Inflammatory macrophage treated with lipopolysaccharide for 1 hour (primary cell): ENCODE data around the gene TRAF1.

Source experiments
- DNase-seq, 2 donors: peaks; one replicate each; pipeline ENCODE4 v3.0.0-alpha.2; 2020 to 2022

The TRAF1 gene

DNA sequence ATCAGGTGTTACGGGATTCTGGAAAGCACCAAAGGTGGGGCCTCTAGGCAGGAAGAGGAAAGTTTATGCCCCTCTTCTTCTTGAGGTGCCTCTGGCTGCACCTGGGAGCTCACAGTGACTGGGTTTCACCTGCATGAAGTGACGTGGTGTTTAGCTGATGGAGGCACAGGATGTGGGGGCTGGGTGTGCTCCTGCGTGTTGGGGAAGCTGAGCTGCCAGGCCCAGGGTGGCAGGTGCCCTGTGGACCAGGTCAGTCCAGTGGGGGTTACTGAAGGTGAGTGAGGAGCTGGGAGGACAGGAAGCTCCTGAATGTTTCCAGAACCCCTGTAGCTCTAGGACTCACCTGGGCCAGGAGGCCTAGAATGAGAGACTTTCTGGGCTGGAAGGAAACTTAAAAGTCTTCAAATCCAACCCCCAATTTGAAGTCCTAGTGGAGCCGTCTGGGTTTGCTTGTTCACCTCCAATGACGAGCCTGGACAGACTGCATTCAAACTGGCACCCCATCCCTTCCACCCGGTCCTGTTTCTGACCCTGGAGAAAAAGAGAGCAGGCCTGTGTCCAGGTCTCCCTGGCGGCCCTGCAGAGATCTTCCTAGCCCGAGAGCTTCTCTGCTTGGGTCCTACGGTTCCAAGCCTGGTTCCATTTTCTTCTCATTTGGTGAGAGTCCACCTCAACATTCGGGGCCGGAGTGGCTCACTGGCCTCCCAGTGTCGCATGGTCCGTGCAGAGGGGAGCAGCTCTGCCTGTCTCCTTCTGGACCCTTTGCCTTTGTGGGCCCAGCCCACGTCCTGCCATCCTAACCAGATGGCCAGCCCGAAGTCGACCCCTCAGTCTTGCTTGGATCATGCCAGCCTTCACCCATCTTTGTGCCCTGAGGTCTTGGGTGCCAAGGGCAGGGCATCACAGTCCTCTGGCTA, 22.3 kb downstream of the TRAF1 start:
- no peak for DNase-seq

DNA sequence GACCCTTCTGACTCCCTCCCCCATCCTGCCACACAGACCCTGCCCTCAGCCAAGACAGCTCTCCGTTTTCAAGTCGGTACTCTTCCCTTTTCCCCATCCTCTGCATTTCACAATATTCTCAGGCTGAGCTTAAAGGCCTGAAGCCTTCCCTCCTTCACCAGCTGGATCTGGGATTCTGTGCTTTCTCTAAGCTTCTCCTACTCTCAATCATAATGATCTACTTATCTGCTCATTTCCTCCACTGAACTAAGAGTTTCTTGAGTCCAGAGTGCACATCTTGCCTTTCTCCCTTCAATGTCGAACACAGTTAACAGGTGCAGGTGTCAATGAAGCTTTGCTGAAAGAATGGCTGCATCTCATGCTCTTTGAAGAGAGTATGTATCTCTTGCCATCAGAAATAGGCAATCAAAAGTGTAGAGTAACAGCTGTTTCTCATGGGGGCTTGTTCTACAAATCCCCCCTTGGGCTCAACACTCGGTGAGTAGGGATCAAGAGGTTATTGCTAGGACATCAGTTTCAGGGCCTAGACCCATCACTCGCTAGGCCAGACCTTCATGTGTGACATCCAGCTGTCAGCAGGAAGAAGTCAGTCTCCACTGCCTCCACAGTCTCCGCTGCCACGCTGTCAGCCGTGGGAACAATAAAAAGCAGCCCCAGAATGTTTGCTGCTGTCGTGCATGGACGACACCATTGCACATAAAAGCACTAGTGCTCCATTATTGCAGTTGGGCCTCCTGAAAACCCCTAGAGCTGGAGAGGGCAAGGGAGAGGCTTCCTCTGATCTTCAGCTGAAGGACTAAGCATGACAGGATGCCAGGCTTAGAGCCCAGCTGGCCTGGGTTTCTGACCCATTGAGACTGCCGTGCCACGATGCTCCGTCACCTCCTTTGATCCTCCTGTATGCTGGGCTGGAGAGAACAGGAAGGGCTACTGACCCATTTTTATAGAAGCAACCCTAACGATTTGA, 23.7 kb downstream of the TRAF1 start:
- peak in 1 of 2 donors; percentile 14 for DNase-seq

DNA sequence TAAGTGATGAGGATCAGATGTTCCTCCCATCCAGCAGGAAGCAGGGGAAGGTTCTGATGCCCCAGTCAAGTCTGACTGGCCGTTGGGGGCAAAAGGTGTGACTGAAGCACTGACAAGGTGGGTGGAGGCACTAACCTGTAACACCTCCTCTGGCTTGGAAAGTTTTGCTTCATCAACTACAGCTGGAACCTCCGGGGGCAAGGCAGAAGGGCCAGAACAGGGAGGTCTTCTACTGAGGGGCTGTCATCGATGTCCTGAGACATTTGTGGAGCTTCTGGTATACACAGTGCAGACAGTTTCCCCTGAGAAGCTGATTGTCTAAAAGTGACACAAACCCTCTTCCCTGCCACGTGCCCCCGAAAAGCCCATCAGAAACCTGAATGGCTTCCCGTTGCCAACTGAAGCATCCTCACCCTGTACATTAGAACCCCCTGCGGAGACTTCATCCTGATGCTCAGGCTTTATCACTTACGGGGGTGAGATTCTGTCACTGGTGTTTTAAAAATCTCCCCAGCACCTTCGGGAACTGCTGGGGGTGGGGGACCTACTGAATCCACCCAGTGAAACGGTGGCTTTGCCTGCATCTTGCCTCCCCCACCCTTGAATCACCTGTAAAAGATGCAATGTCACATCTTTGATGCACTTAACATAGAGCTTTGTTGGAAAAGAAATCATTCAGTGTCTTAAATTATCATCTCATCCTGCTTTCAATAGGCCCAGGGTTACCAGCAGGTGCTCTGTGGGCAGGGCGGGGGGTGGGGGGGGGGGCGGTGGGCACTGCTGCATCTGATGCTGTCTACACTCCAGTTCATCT, 24.6 kb downstream of the TRAF1 start:
- peak in 1 of 2 donors; percentile 25 for DNase-seq

DNA sequence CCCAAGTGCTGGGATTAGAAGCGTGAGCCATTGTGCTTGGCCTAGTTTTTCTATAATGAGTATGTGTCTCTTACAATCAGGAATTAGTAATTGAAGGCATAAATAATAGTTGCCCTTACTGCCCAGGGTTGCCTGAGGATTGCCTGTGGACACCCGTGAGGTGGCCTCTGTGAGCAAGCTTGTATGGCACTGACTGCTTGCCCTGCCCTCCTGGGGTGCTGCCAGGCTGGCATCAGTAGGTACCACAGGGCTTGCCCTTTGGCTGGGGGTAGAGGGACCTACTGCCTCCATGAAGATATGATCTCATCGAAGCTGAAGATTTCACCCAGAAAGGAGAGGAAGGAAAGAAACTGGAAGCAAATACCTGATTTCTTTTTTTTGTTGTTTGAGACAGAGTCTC, 25.8 kb downstream of the TRAF1 start:
- DNase-seq: no peak

DNA sequence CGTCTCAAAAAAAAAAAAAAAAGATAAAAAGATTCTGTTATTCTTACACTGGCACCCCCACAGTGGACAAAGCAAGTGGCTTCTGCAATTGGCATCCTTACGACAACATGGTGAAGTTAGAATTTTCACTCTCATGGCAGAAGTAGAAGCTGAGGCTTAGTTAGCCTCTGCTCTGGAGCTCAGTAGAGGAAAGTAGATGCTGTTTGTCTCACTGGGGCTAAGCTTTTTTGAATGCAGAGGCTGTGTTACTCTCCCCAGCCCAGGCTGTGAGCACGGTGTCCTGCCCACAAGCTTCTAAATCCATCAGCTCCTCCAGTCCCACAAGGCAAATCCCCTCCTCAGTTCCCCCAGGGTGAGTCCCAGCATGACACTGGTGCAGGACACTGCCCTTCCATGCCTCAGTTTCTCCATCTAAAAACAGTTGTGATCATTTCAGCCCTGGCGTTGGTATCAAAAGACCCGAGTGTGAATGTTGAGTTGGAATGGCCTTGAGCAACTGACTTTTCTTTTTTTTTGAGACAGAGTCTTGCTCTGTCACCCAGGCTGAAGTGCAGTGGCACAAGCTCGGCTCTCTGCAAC, 27.0 kb downstream of the TRAF1 start:
- DNase-seq: peak in 1 of 2 donors; percentile 39

DNA sequence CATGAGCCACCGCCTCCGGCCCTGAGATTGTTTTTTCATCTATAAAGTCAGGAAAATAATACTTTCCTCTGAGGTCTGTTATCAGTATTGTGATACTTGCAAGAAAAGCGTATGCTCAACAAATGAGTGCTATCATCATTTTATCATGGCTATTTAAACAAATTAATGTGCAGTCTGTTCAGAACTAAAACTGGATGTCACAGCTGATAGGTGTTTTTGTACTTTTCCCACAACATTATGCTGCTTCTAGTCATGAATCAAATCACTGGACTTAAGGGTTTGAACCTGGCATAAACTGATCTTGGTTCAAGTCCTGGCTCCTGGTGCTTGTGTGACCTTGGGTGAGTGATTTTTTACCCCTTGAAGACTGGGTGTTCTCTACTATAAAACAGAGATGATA, 28.2 kb downstream of the TRAF1 start:
- peak in 1 of 2 donors; percentile 35 for DNase-seq

DNA sequence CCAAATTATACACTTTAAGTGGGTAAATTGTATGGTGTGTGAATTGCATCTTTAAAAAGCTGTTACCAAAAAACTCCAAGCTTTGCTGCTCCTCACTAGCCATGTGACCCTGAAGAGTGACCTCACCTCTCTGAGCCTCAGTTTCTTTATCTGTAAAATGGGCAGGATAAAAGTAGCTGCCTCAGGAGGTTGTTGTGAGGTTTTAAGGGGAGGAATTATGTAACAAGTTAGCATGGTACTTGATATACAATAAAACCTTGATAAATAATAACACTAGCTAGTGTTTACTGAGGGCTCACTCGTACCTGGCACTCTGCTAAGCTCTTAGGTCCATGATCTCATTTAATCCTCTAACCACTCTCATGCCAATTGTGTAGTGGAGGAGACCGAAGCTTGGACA, 30.6 kb downstream of the TRAF1 start:
- DNase-seq: peak; percentile 73 to 81

DNA sequence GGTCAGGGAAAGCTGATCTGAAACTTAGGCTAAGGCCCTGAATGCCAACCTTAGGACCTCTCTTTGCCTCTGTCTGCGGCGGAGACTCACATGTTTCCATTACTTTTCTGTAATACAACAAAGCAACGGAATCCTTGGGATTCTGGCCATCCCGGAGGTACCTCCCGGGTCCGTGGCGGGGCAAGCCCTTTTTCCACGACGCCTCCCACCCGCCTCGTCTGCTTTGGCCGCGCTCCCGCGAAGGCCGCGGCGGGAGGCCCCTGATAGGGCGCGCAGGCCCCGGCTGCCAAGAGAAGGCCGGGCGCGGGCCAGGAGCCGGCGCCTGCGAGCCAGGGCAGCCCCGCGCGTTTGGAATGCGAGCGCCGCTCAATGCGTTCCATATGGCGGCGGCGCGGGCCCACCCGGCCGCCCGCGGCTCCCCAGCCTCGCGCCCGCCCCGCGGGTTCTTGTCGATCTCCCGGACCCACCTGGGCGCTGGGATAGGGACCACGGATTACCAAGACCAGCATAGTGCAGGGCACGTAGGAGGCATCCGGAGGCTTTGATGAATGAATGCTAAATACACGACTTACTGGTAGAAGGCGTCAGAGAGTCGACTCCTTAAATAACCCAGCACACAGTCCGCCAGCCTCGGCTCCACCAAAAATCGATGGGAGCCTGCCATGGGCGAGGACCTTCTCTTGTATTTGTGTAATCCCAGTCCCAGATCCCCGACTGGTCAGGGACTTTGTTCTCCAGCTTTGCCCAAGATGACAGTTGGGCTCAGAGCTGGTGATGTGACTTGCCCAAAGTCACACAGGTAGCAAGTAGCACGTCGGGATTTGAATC, 32.1 kb downstream of the TRAF1 start:
- DNase-seq: peak in 1 of 2 donors; percentile 77

DNA sequence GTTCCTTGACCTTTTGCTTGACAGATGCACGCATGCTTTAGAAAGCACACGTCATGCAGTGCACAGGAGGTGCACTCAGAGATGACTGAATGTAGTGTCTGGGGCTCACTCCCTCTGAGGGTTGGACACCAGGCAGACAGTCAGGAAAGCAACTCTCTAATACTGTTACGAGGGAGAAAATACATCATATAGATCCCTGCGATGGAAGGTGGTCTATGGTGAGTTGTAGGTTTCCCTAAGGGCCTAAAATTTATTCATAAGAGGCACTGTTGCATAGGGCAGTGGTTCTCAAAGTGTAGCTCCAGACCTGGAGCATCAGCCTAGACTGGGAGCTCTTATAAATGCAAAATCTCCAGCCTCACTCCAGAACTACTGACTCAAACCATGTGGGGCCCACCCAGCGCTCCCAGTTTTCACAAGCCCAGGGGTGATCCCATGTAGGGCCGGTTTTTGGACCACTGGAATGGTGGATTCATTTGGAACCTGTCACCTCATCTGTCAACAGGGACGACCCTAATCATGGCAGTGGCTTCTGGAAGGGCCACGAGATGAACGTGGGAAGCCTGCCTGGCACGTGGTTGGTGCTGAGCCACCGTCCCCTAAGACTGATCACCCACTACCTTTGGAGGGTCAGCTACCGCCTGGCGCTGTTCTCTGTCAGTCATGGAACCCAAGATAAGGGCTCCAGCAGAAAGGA, 32.8 kb downstream of the TRAF1 start:
- DNase-seq: peak in 1 of 2 donors; percentile 74

DNA sequence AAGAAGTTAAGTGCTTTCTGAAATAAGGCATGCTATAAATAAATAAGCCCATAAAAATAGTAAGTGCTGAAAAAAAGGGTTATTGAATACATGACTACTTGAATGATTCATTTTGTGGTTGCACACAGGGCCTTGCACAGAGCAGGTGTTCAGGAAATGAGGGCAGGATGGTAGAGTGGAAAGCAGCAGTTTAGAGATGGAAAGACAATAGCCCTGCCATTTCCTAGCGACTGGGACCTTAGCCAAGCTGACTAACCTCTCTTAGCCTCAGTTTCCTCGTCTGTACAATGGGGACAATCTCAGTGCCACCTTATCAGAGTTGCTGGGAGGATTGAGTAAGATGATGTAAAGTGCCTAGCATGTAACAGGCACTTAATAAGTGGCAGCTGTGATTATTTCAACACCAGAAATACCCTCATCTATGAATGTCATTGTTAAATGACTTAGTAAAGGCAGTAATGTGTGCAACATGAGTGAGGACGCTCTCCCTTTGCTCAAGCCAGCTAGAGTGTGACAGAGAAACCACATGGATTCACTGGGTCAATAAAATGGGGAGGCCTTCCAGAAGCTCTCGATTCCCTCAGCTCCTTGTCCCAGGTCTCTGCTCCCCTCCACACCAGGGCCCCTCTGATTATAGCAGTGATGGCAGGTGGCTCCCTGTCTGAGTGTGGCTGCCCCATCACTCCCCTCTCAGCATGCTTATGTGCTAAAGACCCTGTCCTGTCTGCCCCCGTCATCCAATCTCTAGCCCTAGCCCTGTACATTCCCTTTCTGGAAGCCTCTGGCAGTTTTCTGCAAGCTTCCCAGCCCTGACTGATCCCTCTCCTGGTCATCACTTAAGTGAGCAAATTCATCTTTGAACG, 33.6 kb downstream of the TRAF1 start:
- peak in 1 of 2 donors; percentile 72 for DNase-seq

DNA sequence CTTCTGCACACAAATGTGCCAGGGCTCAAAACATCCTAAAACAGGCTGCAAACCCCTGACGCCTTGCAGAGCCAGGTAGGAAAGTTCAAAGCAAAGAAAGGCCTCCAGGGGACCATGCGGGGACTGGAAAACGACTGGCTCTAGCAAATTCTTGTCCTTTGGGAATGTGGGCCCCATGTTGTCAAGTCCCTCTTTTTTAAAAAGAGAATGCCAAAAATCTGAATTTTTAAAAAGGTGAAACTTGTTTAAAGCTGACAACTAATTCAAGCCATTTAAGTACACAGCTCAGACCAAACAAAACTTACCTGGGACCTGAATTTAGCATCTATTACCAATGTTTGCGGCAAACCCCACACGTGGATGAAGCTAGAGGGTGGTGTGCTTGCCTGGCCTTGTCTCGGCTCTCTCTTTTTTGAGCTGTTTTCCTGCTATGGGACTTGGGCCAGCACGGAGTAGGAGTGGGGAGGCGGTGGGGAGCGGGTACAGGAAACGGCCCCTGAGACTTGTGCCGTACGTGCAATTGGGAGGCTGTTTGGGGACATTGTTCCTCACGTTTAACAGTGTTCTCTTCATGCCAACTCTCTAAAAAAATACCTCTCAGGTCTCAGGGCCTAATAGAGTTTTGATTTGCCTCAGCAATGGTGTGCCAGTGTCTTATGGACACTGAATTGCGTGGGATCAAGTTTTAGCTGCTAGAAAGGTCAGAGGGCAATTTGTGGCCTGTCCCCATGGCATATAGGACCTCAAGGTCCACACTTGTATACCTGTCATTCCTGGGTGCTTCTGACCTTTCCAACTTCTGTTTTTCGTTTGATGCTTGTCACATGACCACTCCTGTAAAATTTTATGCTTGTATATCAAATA, 34.5 kb downstream of the TRAF1 start:
- DNase-seq: peak in 1 of 2 donors; percentile 48

DNA sequence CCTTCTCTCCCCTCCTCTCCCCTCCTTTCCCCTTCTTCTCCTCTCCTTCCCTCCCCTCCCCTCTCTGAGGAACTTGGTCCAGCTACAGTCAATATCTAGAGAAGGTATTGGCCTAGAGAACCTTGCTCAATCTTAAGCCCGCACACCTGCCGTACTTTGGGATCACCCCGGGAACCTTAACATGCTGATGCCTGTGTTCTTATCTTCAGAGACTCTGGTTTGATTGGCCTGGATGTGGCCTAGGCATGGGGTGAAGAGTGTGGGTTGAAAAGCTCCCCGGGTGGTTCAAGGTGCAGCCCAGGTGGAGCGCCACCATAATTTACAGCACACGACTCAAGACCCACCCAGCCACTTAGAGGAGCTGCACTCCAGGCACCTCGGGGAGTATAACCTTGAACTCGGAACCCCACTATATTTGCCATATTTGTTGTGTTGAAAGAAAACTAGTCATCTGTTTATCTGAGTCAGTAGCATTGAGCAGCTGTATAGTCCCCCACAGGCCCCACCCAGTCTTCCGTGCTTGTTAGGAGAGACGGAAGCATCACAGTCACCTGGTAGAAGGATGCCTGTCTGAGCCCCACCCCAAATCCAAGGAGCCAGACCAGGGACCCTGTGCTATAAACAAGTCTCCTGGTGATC, 35.2 kb downstream of the TRAF1 start:
- no peak for DNase-seq

DNA sequence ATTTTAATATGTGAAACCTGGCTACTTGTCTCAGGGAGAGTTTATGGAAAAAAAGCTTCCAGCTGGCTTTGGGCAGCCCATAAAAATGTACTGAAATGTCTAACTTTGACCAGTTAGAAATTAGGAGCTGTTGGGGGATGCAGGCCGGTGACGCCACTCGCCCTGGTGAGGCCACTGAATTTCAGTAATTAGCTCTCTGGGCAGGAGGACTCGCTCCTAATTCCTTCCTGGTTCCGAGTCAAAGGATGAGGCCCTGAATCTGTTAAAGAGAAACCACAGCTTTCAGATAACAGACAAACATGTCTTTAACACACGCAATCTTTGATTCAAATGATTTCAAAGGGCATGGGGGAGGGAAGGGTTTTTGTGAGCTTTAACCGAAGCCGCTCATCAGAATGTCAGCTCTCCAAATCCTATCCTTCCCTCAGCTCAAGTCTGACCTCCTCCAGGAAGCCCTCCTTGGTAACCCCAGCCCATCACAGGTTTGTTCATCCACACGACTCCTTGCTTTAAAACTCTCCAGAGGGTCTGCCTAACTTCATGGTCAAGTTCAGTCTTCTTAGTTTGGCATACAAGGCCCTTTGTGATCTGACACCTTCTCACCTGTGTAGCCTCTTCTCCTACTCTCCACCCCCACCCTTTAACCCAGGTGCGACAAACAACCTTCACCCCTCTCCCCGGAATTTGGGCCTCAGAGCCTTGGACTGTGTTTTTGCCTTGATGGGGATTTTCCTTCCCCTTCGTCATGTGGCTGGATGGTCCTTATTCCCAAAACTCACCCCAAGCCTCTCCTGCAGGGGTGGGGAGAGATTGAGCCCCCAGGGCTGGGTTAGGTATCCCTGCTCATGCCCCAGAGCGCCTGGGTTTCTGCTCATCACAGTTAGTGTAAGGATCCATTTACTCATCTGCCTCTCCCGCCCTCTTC, 36.0 kb downstream of the TRAF1 start:
- DNase-seq: peak in 1 of 2 donors; percentile 52

DNA sequence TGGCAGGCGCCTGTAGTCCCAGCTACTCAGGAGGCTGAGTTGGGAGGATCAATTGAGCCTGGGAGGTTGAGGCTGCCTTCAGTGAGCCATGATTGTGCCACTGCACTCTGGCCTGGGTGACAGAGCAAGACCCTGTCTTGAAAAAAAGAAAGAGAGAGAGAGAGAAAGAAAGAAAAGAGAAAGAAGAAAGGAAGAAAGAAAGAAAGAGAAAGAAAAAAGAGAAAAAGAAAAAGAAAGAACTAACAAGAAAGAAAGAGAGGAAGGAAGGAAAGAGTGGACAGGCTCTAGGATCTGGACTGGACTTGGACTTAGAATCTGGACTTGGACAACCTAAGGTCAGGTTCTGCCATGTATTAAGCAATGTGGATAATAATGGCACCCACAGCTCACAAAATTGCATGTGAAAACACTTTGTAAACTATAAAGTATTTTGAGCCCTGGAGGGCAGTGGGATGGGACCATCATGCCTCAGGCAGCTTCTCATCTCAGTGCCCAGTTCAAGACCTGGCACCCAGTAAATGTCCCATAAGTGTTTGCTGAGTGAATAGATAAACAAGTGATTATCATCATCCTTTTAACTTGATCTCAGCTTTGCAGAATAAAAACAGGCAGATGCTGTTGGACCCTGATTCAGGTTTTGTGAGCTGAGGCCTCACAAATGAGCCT, 36.9 kb downstream of the TRAF1 start:
- peak in 1 of 2 donors; percentile 50 for DNase-seq

DNA sequence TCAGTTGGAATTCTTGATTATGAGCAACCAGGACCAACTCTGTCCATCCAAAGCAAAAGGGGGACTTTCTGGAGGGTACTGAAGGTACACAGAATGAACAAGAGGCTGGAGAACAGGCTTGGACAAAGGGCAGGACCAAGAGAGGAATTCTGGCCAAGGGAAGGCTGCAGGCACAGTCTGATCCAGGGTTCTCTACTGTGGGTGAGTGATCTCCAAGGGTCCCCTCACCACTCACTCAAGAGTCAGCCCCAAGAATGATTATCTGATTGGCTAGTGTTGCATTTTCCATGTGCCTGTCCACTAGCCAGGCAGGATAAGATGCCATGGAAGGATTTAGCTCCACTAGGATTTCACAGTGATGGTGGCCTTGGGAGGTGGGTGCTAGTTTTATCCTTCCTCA, 38.0 kb downstream of the TRAF1 start:
- DNase-seq: no peak

DNA sequence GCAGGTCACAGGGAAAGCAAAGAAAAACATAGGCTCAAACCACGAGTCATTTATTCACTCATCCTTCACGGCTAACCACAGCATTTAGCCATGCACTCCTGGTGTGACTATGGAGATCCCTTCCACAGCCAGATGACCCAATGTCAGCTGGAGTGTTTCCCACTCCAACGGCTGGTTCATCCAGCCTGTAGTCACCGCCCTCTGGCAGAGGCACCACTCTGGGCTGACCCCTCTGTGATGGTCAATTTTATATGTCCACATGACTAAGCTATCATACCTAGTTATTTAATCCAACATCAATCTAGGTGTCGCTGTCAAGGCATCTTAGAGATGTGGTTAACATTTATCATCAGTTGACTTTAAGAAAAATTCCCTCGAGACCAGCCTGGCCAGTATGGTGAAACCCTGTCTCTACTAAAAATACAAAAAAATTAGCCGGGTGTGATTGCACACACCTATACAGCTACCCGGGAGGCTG, 40.1 kb downstream of the TRAF1 start:
- no peak for DNase-seq
